HL-60/S4 treated with retinoic acid at 250 ng/mL for 4 days and 3 days (cell line): ENCODE results near the gene LPCAT1.
"Not testable (repeated sequence)": the region's sequence is repeated elsewhere in the genome, so short reads cannot be mapped to it uniquely, and the experiment has no call there.

Experiments used
- in situ Hi-C: fragments of 300-500 bp; cut with MboI; formaldehyde crosslinking; loops from 2 replicates; pipeline ENCODE4 v1.7.0; 2022; ENCODE audit warnings: low sequenced_read_pairs

LPCAT1 gene

DNA sequence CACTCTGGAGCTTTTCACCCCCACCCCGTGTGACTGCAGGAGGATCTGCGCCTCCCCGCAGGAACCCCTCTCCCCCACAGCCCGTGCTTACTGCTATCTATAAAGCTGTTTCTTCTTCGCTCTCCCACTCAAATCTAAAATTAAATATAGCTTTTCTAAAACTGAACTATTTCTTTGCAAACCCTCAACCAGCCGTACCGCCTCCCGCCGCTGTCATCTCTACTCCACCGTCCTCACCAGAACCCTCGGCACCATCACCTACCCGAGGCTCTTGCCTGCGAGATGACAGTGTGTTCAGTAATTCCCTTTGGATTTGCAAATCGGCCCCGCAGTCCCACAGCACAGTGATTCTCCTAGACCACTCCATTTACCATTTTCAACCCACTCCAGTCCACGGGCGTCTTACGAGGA is 13.6 kb downstream of the LPCAT1 start:
- in situ Hi-C loops: no loop called here

- in situ Hi-C loops: no loop called here
Observed at GRCh38 chr5:1509346-1510085, 14.2 kb downstream of the LPCAT1 start.

GRCh38 chr5:1508659-1509290 is 15.0 kb downstream of the LPCAT1 start:
- in situ Hi-C loops: no loop called here

DNA sequence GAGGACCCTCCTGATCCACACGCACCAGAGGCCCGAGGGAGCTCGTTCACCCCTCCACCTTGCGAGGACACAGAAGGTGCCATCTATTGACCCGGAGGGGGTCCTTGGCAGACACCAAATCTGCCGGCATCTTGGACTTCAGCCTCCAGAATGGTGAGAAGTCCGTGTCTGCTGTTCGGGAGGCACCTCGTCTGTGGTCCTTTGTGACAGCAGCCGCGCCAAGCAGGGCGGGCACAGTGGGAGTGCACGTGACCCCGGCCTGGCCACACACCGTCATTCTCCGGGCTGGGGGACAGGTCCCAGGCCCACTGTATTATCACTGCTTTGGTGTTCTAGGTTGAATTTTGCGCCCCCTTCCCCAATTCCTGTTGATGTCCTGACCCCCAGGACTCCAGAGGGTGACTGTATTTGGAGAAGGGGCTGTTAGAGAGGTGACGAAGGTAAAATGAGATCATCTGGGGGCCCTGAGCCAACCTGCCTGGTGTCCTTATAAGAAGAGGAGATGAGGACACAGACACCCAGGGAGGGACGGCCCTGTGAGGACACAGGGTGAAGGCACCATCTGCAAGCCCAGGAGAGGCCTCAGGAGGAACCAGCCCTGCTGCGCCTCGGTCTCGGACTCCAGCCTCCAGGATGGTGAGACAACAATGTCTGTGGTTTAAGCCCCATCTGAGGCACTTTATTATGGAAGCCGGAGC is 15.7 kb downstream of the LPCAT1 start:
- in situ Hi-C loops: no loop called here

DNA sequence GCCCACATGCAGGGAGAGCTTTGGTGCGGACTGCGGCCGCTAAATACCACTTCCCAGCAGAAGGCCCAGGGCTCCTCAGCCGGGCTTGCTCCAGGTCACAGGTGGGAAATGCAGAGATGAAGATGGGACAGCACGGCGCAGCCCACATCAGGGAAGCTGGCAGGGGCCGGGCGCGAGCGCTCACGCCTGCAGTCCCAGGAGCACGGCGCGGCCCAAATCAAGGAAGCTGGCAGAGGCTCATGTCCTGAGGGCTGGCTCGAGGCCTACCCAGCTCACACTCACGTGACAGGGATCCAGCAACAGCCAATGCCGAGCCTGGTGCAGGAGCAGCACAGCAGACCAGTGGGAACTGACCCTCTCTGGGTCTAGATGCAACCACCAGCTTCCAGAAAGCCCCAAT is 16.3 kb downstream of the LPCAT1 start:
- in situ Hi-C loops: no loop called here

DNA sequence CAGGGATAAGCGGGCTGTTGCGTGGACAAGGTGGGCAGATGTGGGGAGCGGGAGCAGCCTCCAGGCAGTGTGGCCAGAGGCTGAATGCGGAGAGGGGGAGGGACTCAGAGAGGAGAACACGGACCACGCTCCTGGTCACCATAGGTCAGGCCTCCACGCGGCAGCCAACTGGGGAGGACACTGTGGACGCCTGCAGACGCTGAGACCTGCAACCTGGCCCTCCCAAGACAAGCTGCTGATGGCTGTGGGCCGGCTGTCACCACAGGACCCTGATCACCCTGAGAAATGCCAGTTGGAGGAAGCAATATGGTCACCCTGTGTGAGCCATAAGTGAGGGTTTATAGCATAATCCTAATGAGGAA is 16.8 kb downstream of the LPCAT1 start:
- in situ Hi-C loops: no loop called here

GRCh38 chr5:1506242-1507013 is 17.3 kb downstream of the LPCAT1 start:
- in situ Hi-C loops: no loop called here

DNA sequence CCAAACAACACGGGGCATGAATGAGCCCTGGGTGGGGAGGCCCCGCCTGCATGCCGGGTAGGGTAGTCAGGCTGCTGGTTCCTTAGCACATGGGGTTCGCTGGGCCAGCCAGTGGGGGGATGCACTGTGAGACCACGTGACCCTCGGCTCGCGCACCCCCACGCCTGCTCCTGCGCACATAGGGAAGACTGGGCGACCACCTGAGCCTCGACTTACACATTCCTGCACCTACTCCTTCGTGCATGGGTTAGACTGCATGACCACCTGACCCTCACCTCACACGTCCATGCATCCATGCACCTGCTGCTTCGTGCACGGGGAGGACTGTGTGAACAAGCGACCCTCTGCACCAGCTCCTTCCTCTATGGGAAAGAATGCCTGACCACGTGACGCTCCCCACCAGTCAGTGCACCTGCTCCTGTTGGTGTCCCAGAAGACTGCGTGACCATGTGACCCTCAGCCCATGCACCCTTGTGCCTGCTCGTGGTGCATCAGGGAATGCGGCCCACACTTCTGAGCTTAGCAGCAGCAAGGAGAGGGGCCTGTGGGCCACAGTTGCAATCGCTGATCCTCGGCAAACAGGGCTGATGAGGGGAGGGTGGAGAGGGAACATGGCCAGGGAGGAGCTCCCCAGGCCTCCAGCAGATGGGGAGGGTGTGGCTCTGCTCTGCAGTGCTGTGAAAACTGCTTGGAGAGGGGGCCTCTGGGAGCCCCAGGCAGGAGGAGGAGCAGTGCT is 18.1 kb downstream of the LPCAT1 start:
- in situ Hi-C loops: no loop called here

DNA sequence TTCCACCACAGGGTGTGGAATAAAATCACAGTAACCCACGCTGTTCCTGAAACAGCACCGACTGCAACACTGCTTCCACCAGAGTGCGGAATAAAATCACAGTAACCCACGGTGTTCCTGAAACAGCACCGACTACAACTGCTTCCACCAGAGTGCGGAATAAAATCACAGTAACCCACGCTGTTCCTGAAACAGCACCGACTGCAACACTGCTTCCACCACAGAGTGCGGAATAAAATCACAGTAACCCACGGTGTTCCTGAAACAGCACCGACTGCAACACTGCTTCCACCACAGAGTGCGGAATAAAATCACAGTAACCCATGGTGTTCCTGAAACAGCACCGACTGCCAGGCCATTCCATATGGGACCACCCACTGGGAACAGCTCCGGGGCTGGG is 18.7 kb downstream of the LPCAT1 start:
- in situ Hi-C loops: not testable (repeated sequence)

- in situ Hi-C loops: no loop called here
Observed at GRCh38 chr5:1504617-1505016, 19.1 kb downstream of the LPCAT1 start.

GRCh38 chr5:1504069-1504595 is 19.6 kb downstream of the LPCAT1 start:
- in situ Hi-C loops: no loop called here

DNA sequence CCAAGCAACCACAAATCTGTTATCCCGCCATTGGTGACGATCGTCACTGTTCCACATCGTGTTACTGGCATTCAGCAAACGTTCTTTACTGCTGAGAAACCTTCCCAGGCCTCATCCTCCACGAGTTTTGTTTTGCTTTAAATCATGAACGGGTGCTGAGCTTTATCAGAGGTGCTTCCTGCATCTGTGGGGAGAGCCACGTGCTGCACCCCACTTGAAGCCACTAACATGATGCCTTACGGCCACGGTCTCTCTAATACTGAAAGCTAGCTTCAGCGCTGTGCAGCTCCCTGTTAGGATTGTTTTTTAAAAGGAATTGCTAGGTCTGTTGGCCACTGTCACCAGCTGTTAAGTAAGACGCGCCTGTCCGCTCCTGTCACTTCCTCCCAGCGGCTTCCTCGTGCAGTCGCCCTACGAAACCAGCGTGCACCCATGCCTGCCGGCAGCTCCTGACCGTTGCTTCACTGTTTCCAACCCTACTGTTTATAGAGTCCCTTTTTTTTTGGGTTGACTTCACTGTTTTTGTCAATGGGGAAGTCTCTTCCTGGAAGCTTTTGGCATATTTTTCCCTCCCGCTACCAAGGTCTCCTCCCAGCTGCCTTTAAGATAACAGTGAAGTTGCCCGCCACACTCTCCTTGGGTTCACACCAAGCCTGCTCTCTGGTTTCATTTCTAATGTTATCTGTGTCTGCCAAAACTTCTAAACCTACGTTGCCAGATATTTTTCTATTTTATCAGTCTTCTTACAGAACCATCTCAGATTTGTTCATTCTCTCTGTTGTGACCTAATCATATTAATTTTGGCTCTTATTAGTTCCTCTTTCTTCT is 20.3 kb downstream of the LPCAT1 start:
- in situ Hi-C loops: no loop called here

- in situ Hi-C loops: no loop called here
Observed at GRCh38 chr5:1502737-1503120, 21.0 kb downstream of the LPCAT1 start.

DNA sequence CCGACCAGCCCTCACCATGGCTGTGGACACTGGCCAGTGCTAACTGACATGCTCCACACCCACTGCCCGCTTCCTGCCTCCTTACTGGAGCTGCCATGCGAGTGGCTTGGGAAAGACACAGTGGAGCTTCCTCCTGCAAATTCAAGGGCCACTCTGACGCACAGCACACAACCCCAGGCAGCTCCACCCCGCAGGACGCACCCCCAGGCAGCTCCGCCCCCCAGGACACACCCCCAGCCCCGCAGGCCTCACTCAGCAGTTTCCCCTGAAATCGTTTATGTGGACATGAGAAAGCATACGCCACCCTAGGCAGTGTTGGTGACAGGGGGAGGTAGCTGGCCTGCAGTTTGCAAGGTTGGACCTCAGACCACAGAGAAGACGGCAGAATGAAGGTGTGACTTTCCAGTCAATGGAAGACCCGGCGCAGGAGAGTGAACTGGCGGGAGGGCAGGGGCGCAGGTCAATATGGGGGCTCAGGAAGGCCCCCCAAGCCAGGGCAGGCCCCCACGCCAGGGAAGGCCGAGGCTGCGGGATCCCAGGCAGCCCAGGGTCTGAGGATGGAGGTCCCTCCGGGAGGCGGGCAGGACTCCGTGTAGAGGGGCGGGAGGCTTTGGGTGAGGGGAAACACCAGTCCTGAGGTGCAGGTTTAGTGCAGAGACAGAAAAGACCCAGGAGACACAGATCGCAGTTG is 21.6 kb downstream of the LPCAT1 start:
- in situ Hi-C loops: no loop called here

DNA sequence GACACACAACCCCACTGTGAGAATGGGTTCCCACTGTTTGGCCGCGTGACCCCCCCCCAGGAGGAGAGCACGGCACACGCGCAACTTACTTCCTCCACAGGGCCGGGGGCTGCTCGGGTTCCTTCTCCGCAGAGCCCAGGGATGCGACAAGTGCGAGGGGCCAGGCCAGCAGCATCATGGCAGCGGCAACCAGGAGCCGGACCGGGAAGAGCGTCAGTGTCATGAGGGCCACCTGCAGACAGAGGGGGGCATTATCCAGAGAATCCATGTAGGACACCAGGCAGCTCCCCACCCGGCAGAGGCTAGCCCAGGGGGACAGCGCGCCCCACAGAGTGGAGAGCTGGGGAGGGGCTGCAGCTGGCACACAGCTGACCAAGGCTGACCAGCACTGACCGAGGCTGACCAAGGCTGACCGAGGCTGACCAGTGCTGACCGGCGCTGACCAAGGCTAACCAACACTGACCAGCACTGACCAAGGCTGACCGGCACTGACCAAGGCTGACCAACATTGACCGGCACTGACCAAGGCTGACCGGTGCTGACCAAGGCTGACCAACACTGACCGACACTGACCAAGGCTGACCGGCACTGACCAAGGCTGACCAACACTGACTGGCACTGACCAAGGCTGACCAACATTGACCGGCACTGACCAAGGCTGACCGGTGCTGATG is 22.3 kb downstream of the LPCAT1 start:
- in situ Hi-C loops: no loop called here

GRCh38 chr5:1500411-1501091 is 23.2 kb downstream of the LPCAT1 start:
- in situ Hi-C loops: no loop called here

DNA sequence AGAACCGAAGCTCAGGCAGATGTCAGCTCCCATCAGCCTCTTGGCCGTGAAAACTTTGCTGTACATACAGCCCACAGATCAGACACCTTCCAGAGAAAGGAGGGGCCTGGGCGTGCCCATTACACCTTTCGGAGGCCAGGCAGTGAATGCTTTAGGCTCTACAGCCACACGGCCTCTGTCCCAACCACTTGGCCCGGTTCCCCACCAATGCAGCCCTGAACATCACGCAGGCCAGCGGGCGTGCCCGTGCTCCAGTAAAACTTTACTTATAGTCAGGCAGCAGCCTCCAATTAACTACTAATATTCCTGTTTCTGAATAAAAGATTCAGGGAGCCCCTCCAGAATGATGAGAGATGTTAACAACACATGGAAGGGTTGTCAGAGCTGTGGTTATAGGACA is 23.9 kb downstream of the LPCAT1 start:
- in situ Hi-C loops: no loop called here
